Hematopoietic multipotent progenitor cell treated with erythropoietin and hydrocortisone succinate and interleukin-3 and kit ligand, for 15 days (in vitro differentiated cells): ENCODE measurements around the gene CCDC141.

Source experiments
- DNase-seq: peaks from one replicate; pipeline ENCODE4 v3.0.0-alpha.2; 2015; ENCODE audit warnings: low spot score

The CCDC141 gene

GRCh38 chr2:178962805-178963433 lies 87.0 kb downstream of the CCDC141 start:
- DNase-seq: no peak

GRCh38 chr2:178962152-178962551 lies 87.8 kb downstream of the CCDC141 start:
- DNase-seq: no peak

- DNase-seq: no peak
These were observed 95.9 kb downstream of the CCDC141 start for GRCh38 chr2:178954049-178954448.

- no peak for DNase-seq
These were observed 98.5 kb downstream of the CCDC141 start for GRCh38 chr2:178951266-178952006.

- no peak for DNase-seq
These were observed 100.4 kb downstream of the CCDC141 start for GRCh38 chr2:178949584-178949983.

- no peak for DNase-seq
These were observed 100.8 kb downstream of the CCDC141 start for GRCh38 chr2:178949151-178949550.

- no peak for DNase-seq
These were observed 102.9 kb downstream of the CCDC141 start for GRCh38 chr2:178947006-178947405.

- no peak for DNase-seq
These were observed 103.4 kb downstream of the CCDC141 start for GRCh38 chr2:178946494-178946893.

GRCh38 chr2:178943745-178944144 lies 106.2 kb downstream of the CCDC141 start:
- no peak for DNase-seq

GRCh38 chr2:178934571-178934970 lies 115.4 kb downstream of the CCDC141 start:
- no peak for DNase-seq

- DNase-seq: no peak
These were observed 116.4 kb downstream of the CCDC141 start for GRCh38 chr2:178933493-178933892.

GRCh38 chr2:178928077-178928476 lies 121.9 kb downstream of the CCDC141 start:
- no peak for DNase-seq

- DNase-seq: no peak
These were observed 122.8 kb downstream of the CCDC141 start for GRCh38 chr2:178927173-178927572.

- DNase-seq: no peak
These were observed 125.1 kb downstream of the CCDC141 start for GRCh38 chr2:178924817-178925216.

- no peak for DNase-seq
These were observed 126.4 kb downstream of the CCDC141 start for GRCh38 chr2:178923546-178923945.

GRCh38 chr2:178920916-178921513 lies 128.9 kb downstream of the CCDC141 start:
- no peak for DNase-seq

- DNase-seq: no peak
These were observed 132.4 kb downstream of the CCDC141 start for GRCh38 chr2:178917555-178917954.

- no peak for DNase-seq
These were observed 134.3 kb downstream of the CCDC141 start for GRCh38 chr2:178915423-178916173.

- peak; percentile 48 for DNase-seq
These were observed 135.6 kb downstream of the CCDC141 start for GRCh38 chr2:178914259-178914849.

GRCh38 chr2:178913049-178913441 lies 136.9 kb downstream of the CCDC141 start:
- no peak for DNase-seq

GRCh38 chr2:178912416-178913048 lies 137.4 kb downstream of the CCDC141 start:
- DNase-seq: no peak

GRCh38 chr2:178911039-178911438 lies 138.9 kb downstream of the CCDC141 start:
- DNase-seq: no peak
